Cardiac muscle cell (in vitro differentiated cells and primary cell): ENCODE results near the gene CDH3. TPM values are rescaled to one million over a fixed set of nuclear protein-coding genes. Genes with fewer than 3 reads are reported as not detected.
A peak's percentile ranks its signal among the peaks of the same experiment; 100 is the strongest.

Experiments used
- DNase-seq, 2 donors: peaks; one replicate each; pipeline versions ENCODE4 v3.0.0 to v3.0.0-alpha.2; 2010 to 2017; ENCODE audit warnings: low read depth in 1 of 2, low spot score in 1 of 2
- H3K27ac ChIP-seq: fragments of 200-600 bp; sonication (generic); 2 replicates; pipeline ENCODE4 v1.5.1; 2016
- H3K27me3 ChIP-seq: fragments of 200-600 bp; sonication (generic); 2 replicates; pipeline ENCODE4 v1.6.0; 2016; ENCODE audit warnings: control low read depth
- H3K36me3 ChIP-seq: fragments of 200-600 bp; sonication (generic); 2 replicates; pipeline ENCODE4 v1.5.1; 2016; ENCODE audit warnings: control low read depth
- H3K4me1 ChIP-seq: fragments of 200-600 bp; sonication (generic); 2 replicates; pipeline ENCODE4 v1.8.1; 2017; ENCODE audit warnings: low read depth, mild to moderate bottlenecking, mixed run types
- H3K4me3 ChIP-seq: fragments of 200-600 bp; sonication (generic); 2 replicates; pipeline ENCODE4 v1.5.1; 2016; ENCODE audit warnings: mild to moderate bottlenecking
- H3K9me3 ChIP-seq: fragments of 200-600 bp; sonication (generic); 2 replicates; pipeline ENCODE4 v1.5.1; 2017; ENCODE audit warnings: low read depth, mild to moderate bottlenecking, control low read depth
- CTCF ChIP-seq: IDR thresholded peaks from 2 replicates; pipeline ENCODE4 v1.5.1; 2012; ENCODE audit warnings: low read depth, mild to moderate bottlenecking, low read length
- polyA plus RNA-seq: library from polyadenylated mRNA; unstranded; fragments of >200 nt; fragmentation: Nextera tagmentation; extraction: Ambion mirVana; gene quantifications from 2 replicates; pipeline ENCODE4 v1.2.1, GENCODE V29; 2016
- total RNA-seq: library from RNA; depleted of rRNA; stranded (reverse); fragments of >200 nt; gene quantifications from 2 replicates; pipeline ENCODE4 v1.2.3, GENCODE V29; 2016

Gene CDH3
- total and polyA plus RNA-seq, 2 experiments from 2014 or later, result 115 to 342 TPM

GRCh38 chr16:68698091-68698490 is 53.0 kb downstream of the CDH3 start:
- no peaks in the 10 kb centered on the region for H3K9me3 ChIP-seq
- H3K4me3 ChIP-seq, result no peak overlapping the region
- H3K27me3 ChIP-seq, result no peaks in the 10 kb centered on the region
- H3K4me1 ChIP-seq, result no peaks in the 10 kb centered on the region
- peaks cover 18% of the 10 kb centered on the region for H3K36me3 ChIP-seq
- no peak for TF ChIP-seq CTCF
- no peak overlapping the region for H3K27ac ChIP-seq
- DNase-seq, result no peak

GRCh38 chr16:68700120-68700519 is 55.0 kb downstream of the CDH3 start:
- Histone ChIP-seq H3K27me3 (no peaks in the 10 kb centered on the region), H3K4me3 (no peak overlapping the region), H3K36me3 (peaks cover 4% of the 10 kb centered on the region), H3K4me1 (no peaks in the 10 kb centered on the region), H3K9me3 (no peaks in the 10 kb centered on the region), H3K27ac (no peak overlapping the region)
- TF ChIP-seq CTCF, result no peak
- peak in 1 of 2 donors; percentile 55 for DNase-seq

DNA sequence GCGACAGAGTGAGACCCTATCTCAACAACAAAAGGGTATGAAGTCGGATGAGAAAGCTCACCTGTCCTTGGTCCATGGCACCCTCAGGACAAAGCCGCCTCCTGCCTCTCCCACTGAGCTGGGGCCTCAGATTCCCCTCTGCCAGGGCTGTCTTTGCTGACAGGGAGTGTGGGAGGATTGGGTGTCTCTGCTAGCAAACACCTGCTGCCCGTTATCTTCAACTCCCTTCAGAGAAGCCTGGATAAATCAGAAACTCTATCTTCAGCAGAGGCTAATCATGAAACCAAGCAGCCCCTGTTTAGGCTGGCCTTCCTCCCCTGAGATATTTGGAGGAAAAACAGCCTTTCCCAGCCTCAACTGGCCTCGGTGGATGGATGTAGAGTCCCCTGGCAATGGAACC is 55.7 kb downstream of the CDH3 start:
- H3K4me1 ChIP-seq, result no peaks in the 10 kb centered on the region
- no peaks in the 10 kb centered on the region for H3K9me3 ChIP-seq
- H3K27ac ChIP-seq, result peak overlapping the region; percentile 58
- H3K27me3 ChIP-seq, result no peaks in the 10 kb centered on the region
- DNase-seq, result no peak
- no peak for TF ChIP-seq CTCF
- H3K36me3 ChIP-seq, result peaks cover 4% of the 10 kb centered on the region
- no peak overlapping the region for H3K4me3 ChIP-seq

DNA sequence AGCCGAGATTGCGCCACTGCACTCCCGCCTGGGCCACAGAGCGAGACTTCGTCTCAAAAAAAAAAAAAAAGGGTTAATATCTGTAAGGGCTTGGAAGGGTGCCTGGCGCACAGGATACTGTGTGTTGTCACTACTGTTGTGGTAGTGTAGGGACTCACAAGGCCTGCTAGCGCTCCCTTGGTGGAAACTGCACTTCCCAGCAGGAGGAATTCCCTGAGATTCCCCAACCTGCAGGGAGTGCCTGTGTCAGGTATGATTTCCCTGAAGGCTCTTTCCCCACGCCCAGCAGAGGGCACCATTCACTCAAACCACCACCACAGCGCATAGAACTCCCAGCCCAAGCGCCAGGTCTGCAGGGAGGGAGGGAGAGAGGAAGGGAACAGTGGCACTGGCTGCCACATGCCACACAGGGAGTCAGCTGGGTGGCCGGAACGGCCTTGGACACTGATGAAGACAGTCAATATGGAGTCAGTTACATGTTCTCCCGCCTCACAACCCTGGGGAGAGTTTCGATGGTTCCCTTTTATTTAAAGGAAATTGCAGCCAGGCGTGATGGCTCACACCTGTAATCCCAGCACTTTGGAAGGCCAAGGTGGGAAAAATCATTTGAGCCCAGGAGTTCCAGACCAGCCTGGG is 59.2 kb downstream of the CDH3 start:
- H3K4me3 ChIP-seq, result no peak overlapping the region
- H3K9me3 ChIP-seq, result no peaks in the 10 kb centered on the region
- no peaks in the 10 kb centered on the region for H3K4me1 ChIP-seq
- H3K36me3 ChIP-seq, result no peaks in the 10 kb centered on the region
- no peaks in the 10 kb centered on the region for H3K27me3 ChIP-seq
- no peak overlapping the region for H3K27ac ChIP-seq
- DNase-seq, result peak; percentile 77 to 82
- peak; percentile 82 for TF ChIP-seq CTCF

- peak; percentile 52 to 62 for DNase-seq
- no peaks in the 10 kb centered on the region for H3K4me1 ChIP-seq
- no peaks in the 10 kb centered on the region for H3K27me3 ChIP-seq
- H3K27ac ChIP-seq, result no peak overlapping the region
- H3K4me3 ChIP-seq, result no peak overlapping the region
- H3K36me3 ChIP-seq, result no peaks in the 10 kb centered on the region
- no peaks in the 10 kb centered on the region for H3K9me3 ChIP-seq
- TF ChIP-seq CTCF, result peak; percentile 35
Observed at GRCh38 chr16:68707340-68708152, 62.4 kb downstream of the CDH3 start.
